HL-60/S4 treated with retinoic acid at 250 ng/mL for 4 days and 3 days (cell line): Measurements from ENCODE around the gene SNX27.

Source experiments
- in situ Hi-C: fragments of 300-500 bp; cut with MboI; formaldehyde crosslinking; loops from 2 replicates; pipeline ENCODE4 v1.7.0; 2022; ENCODE audit warnings: low sequenced_read_pairs

Gene SNX27

DNA sequence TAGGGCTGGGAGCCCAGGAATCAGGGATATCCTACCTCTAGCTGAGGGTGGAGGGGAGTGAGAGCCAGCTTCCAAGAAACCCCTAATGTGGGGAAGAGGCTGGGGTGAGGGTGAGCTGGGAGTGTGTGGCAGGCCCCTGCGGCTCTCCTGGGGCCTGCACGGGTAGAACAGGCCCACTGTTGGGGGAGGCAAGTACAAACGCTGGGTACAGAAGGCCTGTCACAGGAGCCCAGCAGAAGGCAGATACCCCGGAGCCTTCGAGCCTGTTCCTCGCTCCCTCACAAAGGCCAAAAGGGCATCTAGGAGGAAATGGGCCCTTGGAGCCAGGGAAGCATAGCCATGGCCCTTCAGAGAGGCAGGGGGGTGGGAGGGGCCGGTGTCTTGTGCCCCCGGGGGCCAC, 91.1 kb downstream of the SNX27 start:
- in situ Hi-C loops, result no loop called here

DNA sequence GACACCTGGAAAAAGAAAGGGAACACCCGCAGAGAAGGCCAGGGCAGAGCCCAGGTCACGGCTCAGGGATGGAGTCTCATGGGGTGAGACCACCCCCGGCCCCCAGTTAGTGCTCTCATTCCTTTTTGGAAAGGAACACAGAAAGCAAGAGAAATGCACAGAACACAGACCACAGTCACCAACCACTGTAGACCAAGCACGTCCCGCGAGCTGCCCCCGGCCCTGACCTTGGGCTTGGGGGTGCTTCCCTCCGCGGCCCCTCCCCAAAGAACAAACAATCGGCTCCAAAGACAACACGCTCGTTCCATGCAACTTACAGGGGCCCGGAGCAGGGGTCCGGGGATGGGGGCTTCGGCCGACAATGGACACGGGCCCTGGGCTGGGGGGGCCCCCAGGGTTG, 92.0 kb downstream of the SNX27 start:
- in situ Hi-C loops, result no loop called here

DNA sequence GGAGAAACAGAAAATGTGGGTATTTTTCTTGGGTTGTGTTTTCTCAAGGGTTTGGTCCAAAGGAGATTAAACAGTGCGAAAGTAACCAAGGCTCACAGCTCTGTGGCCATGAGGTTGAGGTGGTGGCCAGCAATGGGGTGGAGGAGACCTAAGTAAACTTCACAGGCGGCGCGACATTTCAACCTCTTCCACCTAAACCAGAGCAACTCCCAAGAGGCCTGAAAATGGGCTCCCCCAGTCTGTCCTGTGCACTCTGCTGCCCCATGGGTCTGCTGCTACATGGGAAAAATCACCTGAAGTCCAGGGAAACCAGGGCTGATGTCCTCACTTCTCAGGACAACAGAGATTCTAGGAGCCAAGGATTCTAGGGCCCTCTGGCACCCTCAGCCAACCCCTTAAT, 92.4 kb downstream of the SNX27 start:
- in situ Hi-C loops, result no loop called here

DNA sequence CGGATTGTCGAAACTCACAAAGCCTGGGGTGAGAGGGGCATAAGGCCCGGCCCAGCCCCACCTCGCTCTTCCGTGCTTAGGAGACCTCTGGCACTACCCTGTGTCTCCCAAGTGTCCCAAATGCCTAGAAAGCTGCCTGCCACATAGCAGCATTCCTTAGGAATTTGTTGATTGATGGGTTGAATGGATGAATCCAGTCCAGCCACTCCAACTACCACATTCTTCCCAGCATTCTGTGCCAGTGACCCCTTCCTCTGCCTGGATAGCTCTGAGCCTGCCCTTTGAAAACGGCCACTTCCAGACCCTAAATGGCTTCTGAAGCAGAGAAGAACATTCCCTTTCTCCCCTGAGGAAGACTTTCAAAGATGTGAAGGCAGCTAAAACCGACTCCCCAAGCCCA, 93.3 kb downstream of the SNX27 start:
- in situ Hi-C loops, result no loop called here

DNA sequence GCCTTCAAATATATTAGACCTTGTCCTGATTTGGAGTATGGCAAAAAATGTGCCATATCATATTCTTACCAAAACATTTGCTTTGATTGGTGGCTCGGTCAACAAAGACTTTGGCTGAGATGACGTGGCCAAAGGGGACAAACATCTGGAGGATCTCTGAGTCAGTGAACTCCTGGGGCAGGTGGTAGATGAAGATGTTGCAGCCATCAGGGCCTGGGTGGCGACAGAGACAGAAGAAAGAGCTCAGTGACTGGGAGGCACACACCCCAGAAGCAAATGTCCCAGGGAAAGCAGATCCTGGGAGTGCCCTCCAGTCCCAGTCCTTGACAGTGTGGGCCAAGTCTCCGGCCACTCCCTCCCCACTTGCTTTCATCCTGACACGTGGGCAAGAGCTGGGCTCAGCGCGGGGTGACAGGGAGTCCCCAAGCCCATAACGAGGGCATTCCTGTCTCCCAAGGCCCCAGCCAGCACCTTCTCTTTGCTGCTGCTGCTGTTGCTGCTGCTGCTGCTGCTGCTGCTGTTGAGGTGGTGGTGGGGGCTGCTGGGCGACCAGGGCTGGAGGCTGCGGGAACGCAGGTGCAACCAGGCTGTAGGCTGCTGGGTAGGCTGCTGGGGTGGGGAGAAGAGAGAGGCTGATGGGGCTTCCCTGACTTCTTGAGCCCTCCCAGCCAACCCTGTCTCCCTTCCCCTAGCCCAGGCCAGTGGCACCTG, 94.1 kb downstream of the SNX27 start:
- in situ Hi-C loops, result no loop called here

DNA sequence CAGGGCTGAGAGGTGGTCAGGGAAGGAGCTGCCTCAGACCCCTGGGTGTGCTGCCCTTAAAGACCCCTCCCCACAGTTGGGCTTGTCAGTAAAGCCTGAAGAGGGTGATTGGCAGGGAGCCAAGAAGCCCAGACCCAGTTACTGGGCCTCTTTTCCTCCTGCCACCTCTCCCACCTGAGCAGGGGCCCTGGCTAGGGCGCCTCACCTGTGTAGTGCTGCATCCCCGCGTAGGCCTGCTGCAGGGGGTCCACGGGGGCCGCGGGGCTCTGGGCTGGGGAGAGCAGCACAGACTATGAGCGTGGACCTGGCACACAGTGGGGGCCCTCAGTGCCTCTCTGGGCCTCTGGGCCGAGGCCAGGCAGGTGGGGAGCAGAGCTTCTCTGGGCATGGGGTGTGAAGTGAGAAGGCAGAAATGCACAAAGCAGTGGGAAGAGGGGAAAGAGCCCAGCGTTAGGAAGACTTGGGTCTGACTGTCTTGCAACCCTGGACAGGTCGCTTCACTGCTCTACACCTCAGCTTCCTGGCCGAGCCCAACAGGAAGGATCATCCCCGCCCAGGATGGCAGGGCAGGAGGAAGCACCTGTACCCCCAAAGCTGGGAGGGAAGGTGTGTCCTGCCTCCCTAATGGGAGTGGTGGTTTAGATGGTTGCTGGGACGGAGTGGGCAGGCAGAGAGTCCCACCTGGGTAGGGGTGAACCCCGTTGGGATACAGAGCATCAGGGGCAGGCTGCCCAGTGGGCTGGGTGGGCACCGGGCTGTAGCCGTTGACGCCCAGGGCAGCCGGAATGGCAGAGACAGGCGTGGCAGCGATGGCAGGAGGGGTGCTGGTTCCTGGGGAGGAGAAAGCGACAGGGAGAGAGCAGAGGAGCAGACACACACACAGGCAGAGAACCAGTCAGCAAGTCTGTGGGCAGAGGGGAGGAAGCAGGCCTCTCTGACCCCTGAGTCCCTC, 94.9 kb downstream of the SNX27 start:
- in situ Hi-C loops, result no loop called here

DNA sequence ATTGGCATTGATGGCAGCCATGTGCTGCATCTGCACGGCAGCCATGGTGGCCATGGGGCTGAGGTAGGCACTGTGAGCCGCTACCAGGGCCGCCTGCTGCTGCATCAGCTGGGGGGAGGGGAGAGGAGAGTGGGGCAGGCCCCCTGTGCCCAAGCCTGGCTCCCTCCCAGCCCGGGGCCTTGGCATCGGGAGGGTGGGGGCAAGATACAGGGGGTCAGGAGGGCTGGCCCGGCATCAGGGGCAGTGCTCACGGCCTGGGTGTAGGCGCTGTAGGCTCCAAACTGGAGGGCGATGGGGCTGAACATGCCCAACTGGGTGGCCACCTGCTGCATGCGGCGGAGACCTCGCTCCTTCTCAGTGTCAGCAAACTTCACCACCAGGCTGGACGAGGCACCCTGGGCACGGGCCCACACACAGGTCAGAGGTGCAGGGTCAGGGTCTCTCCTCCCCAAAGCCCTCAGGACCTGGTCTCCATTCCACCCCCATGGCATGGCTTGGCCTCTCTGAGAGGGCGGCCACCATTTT, 95.8 kb downstream of the SNX27 start:
- in situ Hi-C loops, result no loop called here

DNA sequence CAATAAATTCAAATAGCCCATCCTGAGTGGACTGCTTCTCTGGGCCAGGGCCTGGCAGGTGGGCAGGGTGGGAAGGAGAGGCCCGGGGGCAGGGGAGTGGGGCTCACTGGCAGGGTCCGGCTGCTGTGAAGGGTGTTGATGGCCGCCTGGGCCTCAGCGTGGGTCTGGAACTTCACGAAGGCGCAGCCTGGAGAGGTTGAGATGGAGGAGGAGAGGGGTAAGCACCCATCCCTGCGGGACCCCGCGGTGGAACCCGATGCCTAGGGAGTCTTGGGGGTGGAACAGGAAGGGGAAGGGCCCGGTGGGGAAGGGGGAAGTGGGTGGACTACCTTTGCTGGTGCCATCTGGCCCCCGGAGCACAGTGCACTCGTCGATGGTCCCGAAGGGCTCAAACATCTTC, 97.0 kb downstream of the SNX27 start:
- in situ Hi-C loops, result no loop called here

DNA sequence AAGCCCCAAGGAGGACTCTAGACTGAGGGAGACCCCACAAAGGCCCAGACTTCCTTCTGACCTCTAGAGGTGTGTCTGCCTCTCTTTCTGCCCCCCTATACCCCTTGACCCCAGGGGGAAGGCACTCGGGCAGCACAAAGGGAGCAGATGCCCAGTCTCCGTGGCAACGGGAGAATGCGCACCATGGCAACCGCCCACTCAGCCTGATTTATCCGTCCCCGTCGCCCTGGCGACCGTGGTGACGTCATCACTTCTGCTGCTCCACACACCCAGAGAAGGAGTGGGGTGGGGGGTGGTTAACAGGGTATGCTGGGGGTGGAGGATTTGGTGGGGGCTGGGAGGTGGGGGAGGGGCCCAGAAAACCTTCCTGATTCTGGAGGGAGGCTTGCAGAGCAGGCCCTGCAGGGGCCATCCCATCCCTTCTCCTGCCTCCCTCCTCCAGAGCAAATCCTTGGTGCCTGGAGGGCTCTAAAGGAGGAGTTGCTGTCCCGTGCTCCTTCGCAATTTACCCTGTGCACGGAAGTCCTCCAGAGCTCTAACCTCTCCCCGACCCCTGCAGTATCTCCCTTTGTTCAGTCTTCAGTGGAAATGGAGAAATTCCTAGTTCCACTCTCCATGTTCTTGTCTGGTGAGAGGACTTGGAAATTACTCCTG, 98.5 kb downstream of the SNX27 start:
- in situ Hi-C loops, result no loop called here

DNA sequence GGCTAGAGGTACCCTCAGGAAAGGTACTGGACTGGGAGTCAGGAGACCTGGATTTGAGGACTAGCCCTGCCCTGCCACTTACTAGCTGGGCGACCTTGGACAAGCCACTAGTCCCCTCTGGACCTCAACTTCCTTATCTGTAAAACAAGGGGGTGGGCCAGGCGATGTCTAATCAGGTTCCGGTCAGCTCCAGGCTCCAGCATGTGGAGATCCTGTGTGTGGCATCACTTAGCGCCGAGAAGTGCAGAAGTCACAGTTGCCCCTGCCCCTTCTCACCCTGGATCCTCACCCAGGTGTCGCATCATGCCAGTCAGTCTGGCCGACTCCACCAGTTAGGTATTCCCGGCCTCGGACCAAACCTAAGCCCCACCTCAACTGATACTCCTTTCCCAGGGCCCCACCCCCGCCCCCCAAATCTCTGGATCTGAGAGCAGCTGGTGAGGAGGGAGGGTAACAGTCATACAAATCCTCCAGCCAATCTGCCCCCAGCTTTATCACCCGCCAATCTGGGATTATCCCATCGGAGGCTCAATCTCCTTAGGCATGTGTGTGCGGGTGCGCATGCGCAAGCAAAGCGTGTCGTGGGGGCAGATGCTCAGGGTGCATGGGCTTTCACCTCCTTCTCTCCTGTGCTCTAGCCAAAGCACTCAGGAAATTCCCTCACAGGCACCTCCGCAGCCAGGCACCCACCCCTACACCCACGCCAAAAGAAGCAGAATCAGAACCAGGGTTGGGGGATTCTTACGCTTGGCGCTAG, 99.4 kb downstream of the SNX27 start:
- in situ Hi-C loops, result no loop called here

DNA sequence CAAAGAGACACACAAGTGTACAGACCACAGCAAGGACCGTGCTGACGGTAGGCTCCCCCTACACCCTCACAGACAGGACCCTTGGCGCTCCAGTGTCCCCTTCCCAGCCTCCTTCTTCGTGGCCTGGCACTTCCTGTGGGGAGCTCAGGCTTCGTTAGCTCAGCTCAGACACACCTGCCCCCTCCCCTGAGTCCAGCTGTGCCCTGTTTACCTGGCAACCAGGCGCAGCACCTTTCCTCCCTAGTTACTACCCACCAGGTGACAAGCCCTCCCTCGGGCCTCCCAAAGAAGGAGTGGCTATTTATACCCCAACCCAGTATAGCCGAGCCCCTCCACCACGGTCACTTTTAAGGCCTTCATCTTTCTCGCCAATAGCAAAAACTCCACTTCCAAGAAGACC, 100.1 kb downstream of the SNX27 start:
- in situ Hi-C loops, result no loop called here

DNA sequence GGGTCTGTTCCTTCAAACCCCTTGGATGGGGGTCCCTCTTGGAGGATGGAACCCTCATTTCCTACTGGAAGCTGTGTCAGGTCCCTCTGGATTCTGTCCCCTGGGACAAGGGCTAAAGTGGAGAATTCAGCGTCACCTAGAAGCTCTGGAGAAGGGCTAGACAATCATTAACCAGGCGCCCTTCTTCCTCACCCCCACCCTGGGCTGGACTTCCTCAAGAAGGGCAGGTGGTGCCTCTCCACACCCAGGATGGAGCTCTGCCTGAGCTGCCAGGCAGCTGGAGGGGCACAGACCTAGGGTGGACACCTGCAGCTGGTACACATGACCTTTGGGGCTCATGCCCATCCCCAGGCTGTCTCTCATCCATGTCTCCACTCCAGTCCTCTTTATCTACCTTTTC, 101.2 kb downstream of the SNX27 start:
- in situ Hi-C loops, result no loop called here

DNA sequence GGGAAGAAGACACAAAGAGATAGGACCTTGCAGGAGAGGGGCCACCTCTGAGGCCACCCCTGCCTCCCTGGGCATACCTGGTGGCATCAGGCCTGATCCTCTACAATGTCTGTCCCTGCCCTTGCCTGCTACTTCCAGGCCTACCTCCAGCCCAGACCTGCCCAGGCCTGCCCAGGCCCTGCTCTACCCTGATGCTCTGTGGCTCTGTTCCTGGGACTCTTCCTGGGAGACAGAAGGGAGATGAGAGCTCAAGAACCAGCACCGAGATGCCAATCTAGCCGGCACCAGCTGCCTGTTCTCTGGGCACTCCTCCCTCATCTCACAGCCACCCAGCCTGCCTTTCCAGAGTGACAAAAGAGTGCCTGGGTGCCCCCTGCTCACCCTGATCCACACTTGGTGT, 102.0 kb downstream of the SNX27 start:
- in situ Hi-C loops, result no loop called here

DNA sequence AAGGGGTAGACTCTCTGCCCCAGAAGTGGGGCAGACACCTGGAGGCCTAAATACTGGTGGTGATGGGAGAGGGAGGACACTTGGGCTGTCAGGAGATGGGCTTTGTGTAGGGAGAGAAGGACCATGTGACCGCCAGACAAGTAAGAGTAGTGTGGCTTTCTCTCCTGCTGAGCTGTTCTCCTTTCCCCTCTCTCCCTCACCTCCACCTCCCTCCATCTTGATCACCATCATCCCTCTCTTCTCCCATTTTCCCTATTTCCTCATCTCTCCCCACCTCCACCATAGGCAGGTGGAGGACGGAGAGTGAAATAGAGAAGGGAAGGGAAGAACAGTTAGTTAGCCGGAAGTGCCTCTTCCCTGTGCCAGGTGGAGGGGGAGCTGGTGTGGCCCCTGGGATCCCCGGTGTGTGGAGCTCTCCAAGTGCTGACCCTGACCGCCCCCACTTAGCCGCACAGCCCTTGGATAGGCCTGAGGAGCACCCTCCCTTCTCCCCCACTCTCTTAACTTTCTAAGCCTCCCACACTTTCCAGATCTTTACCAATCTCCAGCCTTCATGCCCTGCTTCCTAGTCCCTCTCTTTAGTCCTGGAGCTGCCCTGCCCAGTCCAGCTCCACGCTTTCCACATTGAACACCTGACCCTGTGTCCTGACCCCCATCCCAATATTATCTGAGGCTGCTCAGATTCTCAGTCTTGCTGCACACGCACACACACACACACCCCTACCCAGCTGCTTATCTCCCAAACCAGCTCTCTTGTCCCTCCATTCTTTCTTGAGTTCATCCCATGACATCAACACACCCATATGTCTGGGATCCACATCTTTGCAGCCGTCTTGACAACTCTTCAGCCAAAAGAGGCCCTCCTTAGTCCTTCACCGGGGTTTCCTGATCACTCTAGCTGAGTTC, 103.2 kb downstream of the SNX27 start:
- in situ Hi-C loops, result no loop called here

DNA sequence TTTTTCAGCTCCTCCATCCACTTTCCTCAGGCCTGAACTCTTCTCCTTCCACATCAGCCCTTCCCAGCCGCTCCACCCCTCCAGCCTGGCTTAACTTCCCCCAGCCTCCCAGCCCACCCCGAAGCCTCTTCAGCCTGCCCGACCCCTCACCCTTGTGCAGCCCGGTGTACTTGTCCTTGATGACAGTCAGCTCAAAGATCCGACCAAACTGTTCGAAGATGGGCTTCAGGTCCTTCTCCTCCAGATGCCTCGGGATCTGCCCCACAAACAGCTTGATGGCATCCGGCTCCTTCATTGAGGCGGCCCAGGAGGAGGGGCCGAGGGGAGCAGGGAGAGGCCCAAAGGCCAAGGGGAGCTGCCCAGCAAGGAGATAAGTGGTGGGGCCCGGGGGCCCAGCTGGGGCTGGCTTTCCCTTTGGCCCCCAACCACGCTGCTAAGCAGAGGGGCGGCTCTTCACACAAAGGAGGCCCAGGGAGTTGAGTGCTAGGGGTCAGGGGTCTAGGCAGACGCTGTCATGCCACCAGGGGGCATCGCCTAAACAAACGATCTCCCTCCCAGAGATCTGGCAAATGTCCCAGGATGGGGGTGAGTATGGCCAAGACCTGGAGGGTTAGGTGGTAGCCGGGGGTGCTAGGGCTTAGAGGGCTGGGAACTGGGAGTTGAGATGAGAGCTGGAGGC, 104.0 kb downstream of the SNX27 start:
- in situ Hi-C loops, result no loop called here

DNA sequence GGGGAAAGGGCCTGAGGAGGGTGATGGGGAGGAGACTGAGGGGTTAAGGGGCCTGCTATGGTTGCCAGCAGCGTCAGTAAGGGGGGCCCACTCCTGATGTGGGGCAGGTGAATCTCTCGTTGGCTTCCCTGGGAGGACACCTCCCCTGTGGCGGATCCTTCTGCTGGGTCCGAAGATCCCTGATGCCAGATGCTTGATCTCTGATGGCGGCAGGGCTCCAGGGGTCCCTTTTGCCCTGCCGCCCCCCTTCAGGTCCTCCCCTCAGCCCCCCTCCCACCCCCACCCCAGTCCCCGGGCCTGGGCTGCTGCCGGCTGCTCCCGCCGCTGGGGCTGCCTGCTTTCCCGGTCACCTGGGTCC, 104.5 kb downstream of the SNX27 start:
- in situ Hi-C loops, result no loop called here

DNA sequence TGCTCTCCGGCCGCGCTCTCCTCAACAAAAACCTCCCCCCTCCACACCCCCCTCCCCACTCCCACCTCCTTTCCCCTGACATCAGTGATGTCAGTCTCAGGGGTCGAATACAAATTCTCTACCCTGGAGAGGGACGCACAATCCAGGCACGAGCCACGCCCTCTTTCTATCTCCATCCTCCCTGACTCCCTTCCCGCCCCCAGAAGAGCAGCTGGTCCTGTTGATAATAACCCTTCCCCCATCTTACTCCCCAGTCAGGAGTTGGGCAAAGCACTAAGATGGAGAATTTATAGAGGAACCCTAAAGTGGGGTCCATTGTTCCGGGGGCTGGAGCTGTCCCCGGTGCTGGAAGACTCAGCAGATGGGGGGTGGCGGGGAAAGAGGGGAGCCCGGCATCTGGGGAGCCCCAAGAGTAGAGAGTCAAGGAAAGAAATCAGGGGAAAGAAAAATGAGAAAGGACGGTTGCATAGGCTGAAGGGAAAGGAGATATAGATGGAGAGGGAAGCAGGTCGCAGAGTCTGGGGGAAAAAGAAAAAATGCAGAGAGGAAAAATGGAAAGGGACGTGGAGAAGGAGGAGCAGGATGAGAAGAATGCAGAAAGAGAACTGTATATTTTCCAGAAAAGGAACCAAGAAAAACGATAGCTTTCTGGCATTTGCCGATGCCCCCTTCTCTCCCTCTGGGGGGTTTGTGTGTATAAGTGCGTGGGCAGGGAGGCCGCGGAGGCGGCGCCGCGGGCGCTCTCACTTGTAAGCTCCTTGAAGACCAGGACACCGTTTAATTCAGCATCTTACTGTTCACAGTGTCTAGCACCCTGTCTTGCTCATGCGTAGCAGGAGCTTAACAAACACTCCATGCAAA, 105.2 kb downstream of the SNX27 start, which contains the start of gene CELF3:
TSS of gene CELF3 (minus strand) at position 33 of the 861 bp plus-strand sequence. CDS start 783 bp downstream, outside the sequence.
- in situ Hi-C loops, result no loop called here

DNA sequence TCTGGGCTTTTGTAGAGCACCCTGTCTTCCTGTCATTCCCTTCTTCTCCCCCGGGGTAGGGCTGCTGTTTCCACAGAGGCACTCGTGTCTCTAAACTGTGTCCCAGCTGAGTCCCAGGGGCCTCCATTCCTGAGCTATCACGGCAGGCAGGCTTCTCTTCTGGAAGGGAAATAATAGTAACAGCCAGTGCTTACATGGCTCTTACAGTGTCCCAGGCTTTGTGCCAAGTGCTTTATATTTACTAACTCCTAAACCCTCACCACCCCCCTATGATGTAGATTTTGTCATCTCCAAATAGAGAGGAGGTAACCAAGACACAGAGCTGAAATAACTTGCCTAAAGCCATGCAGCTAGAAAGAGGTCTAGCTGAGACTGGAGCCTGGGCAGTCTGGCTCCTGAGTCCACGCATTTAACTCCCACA, 106.2 kb downstream of the SNX27 start:
- in situ Hi-C loops, result no loop called here
